Skin of body (tissue), 2 donors: ENCODE results near the gene LCNL1. TPM values are rescaled to one million over a fixed set of nuclear protein-coding genes. Genes with fewer than 3 reads are reported as not detected.
"Not testable (repeated sequence)": the region's sequence is repeated elsewhere in the genome, so short reads cannot be mapped to it uniquely, and the experiment has no call there.

Experiments used
- DNase-seq: peaks from one replicate; lab custom pipeline; 2025; lab: John Stamatoyannopoulos, UW
- total RNA-seq: library from RNA; depleted of rRNA; stranded (reverse); fragments of >200 nt; gene quantifications from one replicate; pipeline ENCODE4 v1.2.3, GENCODE V29; 2014

Gene LCNL1
- total RNA-seq, 1 donor from 2014 or later, result 0.20 TPM

DNA sequence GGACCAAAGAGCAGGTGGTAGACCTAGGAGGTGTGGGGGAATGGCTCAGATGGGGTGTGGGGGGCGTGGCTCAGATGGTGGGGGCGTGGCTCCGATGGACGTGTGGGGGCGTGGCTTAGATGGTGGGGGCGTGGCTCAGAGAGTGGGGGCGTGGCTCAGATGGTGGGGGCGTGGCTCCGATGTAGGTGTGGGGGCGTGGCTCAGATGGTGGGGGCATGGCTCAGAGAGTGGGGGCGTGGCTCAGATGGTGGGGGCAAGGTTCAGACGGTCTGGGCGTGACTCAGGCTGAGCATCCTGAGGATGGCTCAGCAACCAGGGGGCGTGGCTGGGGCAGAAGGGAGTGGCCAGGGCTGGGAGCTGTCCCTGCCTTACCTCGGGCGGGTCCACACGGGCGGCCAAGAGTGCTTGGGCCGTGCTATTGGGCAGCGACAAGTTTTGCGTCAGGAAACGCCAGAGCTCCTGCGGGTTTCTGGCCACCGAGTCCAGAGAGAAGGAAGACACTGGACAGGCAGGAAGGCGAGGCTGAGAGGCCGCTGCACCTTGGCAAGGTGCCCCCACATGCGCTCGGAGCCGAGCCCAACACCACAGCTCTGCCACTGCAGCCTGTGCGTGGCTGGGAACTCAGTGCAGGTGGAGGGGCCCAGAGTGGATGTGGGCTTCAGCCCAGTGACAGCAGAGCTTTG is 39.3 kb downstream of the LCNL1 start:
- DNase-seq, result no peak

DNA sequence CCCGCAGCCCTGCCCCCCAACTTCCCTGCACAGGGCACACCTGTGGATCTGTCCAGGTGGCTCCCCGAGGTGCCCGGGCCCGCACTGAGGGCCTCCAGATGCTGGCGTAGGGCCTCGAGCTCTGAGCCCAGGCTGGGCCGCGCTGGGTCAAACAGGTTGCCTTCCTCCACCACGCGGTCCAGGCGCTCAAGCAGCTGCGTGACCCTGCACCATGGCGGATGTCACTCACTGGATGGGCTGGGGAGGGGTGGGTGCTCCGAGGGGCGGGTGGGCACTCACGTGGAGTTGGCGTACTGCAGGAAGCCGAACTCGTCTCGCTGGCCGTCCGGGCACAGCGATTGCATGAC is 39.8 kb downstream of the LCNL1 start:
- DNase-seq, result no peak

DNA sequence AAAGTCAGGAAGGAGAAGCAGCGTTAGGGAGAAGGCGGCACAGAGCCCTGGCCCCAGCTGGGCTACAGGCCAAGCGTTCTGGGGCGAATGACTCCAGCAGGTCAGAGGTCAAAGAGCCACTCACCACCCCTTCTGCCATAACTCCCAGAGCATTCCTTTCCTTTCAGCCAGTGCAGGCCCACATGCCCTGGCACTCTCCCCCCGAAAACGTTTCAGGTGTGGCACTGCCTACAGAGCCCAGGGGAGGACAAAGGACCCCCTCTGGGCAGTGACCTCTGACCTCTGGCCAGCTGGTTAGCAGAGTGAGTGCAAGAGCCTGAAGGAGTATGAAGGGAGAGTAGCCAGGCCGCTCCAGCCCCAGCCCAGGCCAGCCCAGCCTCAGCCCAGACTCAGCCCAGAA is 40.4 kb downstream of the LCNL1 start:
- no peak for DNase-seq

DNA sequence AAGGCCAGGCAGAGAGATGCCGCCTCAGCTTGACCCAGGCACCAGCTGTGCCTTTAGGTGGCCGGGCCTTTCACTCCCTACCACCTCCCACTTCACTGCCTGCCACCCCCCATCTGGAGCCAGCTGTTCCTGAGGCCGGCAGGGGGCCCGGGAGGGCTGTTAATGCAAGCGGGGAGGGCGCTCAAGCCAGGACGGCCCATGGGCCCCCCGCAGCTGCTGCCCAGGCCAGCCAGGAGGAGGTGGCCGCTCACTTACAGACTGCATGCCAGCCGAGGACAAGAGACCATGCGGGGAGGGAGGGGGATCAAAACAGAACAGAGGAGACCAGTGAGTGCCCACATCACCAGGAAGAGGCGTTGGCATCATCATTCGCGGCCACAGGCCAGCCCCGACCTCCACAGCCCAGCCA is 40.8 kb downstream of the LCNL1 start:
- DNase-seq, result no peak

DNA sequence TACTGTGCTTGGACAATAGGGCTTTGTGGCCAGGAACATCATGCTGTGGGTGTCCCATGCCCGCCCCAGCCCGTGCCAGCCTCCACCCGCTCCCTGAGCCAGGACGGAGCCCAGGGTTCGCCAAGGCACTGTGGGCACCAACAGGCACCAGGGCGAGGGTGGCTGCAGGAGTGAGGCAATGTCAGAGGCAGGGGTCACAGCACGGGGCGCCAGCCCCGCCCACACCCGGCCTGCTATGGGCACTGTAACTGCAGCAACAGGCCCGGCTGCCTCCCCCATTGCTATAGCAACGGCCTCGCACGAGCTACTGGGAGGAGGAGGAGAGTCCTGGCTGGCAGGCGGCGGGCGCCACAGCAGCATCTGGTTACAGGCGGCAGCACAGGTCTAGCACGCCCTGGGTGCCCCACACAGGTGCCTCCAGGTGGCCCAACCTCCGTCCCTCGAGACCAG is 42.7 kb downstream of the LCNL1 start:
- no peak for DNase-seq

DNA sequence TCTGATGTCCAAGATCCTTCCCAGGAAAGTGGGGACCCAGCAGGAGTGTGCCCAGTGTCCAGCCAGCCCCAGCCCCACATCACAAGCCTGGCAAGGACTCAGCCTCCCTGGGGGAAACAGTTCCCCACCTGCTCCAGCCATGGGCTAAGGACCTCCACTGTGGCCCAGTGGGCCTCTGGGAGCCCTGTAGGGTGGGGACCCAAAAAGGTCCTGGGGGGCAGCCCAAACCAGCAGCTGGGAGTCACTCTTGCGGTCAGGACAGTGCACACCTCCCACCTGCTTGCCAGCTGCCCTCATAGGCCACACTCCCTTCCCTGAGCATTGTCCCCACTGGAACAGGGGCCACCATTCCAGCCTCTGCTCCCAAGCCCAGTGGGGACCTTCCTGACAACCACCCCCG is 43.6 kb downstream of the LCNL1 start:
- no peak for DNase-seq

DNA sequence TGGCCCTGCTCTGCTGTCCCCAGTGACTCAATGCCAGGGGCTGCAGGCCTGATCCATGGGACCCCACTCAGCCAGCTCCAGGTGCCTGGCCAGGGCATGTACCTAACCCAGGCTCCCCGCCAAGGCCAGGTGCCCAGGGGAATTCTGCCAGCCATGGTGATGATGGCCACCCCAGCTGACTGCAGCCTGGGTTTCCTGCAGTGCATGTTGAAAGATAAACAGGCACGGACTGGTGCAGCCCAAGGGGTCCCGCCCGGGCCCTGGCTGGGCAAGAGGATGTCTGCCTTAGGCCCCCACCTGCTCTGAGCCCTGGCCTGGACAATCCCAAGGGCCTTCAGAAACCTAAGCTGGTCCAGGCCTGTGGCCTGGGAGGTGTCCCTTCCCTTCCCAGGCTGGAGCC is 44.0 kb downstream of the LCNL1 start:
- no peak for DNase-seq

DNA sequence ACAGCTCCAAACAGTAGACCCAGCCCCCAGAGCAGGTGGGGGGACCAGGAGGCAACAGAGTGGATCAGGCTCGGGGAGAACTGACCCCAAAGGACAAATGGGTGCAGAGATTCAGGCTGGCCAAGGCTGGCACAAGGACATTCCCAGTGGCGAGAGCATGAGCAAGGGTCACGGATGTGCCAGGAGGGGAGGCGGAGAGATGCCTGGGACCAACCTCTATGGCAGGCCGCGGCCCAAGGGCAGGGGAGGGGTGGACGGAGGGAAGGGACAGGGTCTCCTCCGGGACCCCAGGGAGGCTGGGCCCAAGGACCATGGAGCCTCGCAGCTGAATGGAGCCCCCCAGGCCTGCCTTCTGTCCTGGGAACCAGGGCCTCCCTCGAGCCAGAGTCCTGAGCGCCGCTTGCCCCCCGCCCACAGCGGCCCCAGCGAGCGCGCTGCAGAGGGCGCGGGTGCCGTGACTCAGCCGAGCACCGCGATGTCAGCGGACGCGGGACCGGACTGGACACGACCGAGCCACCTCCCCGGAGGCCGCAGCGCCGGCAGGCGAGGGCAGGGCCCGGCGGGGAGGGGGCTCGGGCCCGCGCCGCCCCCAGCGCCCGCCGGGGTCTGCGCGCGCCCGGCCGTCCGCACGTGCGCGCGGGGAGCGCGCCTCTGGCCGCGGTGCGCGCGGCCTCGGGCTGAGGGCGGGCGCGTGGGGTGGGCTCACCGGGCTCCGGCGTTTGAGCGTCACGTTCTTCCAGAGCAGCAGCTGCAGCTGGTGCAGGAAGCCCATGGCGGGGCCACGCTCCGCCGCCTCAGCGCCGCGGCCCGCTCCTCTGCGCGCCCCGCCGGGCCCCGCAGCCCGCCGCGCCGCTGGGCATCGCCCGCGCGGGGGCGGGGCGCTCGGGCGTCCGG is 44.8 kb downstream of the LCNL1 start, which contains the start of gene ABCA2:
ABCA2 (minus strand) TSS at position 869 of the 894 bp plus-strand sequence; CDS start at position 772, 97 bp downstream.
- no peak for DNase-seq

DNA sequence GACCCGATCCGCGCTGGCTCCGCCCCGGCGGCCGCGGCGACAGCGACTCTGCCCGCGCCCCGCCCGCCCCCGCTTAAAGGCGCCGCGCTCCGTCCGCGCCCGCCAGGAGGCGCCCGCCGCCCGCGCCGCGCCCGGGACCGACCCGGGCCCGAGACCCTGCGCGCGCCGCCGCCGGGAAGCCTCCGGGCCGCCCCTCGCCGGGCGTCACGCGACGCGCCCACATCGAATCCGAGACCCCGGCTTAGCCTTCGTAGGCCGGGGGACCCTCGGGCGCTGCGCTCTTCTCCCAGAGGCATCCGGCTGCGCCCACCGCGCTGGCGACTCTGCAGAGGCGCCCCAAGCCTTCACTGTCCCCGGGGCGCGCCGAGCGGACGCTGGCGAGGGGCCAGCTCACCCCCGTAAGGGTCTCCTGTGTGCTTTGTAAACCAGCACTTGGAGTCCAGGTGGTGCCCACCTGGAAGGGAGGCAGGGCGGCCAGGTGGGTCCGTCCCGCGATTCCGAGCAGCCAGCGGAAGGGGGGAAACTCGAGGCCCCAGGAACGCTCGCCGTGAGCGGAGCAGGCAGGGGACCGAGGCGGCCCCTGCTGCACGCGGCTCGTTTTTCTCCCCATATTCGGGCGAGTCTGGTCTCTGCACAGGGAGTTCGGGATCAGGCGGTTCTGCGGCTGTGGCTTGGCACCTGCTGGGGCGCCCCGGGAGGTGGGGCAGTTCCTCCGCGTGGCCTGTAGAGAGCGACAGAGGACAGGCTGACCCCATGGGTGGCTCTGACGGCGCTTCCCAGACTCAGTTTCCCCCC is 45.7 kb downstream of the LCNL1 start:
- no peak for DNase-seq

DNA sequence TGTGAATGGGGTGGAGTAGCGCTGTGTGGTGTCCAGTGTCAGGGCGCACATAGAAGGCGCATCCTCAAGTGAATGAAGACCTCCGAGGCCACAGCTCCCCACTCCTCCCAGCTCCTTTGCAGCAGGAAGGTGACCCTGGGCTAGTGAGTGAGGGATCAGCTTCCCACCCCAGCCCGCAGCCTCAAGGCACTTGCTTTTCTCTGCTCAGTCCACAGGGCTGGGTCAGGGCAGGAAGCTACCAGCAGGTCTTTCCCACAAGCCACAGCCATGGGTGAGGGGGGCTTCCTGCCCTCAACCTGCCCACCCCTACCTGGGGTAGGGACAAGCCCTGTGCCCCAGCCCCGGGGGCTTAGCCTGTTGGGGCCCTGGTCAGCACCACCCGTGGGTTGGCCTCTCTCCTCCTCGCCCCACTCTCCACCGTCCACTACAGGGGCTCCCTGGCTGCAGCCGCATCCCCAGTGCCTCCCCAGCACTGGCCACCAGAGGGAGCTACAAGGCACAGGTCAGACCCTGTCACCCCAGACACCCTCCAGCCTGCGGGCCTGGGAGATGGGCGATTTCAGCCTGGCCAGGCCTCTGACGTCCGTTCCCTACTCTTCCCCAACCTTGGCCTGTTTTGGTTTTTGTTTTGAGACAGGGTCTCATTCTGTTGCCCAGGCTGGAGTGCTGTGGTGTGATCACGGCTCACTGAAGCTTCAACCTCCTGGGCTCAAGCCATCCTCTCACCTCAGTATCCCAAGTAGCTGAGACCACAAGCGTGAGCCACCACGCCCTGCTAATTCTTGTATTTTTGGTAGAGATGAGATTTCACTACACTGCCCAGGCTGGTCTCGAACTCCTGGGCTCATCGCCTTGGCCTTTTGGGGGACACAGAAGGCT is 46.5 kb downstream of the LCNL1 start:
- no peak for DNase-seq

DNA sequence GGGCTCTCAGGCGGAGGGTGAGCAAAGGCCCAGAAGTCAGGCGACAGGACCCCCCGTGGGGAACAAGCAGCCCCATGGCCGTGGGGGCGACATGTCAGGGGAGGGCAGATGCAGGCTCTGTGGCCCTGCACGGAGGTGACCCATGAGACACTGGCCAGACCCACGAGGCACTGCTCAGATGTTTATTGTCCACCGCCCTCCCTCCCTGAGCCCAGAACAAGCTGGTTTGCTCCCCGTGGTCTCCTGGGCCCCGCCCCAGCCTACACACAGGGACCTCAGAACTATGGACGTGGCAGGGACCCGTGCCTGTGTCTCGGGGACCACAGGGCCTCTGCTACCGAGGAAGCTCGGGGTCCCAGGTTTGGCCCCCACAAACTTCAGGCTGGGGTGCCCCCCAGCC is 47.2 kb downstream of the LCNL1 start:
- no peak for DNase-seq

DNA sequence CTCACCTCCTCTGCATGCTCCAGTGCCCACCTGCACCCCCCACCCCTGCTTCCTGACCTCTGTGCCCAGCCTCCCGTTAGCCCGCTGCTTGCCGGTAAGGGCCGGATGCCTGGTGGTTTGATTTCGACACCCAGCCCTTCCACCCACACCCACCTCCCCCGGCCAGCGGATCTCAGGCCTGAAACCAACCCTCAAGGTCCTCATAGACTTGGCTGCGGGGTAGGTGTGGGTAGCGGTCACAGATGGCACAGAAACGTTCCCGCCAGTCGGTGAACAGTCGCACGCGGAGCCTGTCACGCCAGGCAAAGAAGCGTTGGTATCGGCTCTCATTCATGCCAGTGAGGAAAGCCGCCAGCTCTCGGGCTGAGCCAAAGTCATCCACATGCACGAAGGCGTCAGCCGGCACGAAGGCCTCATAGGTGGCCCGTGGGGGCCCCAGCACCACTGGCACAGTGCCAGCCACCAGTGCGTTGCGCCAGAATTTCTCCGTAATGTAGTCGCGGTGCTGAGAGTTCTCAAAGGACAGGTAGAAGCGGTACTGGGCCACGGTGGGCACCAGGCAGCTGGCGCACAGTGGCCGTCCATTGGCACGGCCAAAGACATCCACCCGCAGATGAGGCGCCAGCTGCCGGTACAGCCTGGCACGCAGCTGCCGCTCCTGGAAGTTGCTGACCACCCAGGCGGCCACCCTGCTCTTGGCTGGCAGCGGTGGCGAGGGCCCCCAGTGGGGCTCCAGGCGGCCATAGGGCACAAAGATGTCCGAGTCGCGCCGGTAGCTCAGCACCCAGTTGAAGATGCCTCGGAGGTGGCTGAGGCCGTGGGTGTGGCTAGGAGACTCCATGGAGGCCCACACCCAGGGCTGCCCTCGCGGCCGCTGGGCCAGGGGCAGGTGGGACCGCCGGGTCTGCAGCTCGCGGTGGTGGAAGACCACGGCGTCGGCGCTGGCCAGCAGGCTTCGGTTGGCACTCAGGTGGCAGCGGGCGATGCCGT is 48.0 kb downstream of the LCNL1 start:
- DNase-seq, result no peak

DNA sequence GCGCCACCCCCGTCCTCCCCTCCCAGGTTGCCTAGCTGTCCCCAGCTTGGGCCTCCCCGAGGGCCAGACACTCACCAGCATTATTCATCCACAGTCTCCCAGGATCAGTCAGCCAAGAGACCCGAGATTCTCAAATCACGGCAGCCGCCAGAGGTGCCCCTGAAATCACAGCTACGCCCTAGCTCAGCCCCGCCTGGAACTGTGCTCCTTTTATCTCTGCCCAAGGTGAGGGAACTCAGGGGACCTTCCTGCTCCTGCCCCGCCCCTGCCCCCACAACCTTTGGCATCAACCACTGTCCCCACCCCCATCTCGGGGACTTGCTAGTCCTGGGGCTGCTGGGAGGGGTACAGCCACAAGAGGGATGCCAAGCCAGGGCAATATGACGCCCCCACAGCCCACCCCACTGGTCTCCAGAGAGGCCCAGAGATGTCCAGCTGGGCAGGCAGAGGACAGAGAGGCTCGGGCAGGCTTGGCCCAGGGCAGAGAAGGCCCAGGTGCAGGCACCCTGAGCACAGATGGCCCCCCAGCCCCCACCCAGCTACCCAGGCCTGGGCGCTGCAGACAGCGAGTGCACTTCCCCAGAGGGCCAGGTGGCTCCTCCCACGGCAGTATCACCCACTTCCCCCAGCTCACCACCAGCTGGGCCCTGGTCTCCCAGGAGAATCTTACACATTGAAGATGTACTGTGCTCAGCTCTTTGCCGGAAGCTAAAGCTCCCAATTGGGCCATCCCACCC is 49.3 kb downstream of the LCNL1 start, which contains the start of gene FUT7:
FUT7 (minus strand) TSS at position 185 of the 737 bp plus-strand sequence; CDS start at position 88, 97 bp downstream.
- DNase-seq, result no peak

DNA sequence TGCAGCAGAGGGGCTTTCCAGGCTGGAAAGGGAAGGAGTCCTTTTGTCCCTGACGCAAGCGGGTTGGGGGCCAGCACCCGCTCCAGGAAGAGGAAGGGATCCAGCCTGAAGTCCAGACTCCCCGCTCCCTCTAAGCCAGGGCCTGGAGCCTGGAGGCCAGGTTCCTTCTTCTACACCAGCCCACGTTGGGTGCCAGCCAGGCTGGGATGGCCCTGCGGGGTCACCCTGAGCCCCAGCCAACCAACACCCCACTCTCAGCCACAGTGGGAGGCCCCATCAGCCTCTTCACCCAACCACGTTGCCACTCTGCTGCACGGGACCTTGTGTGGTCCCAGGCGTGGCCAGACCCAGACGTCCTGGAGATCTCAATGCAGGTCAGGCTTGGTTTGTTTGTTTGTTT is 50.1 kb downstream of the LCNL1 start:
- DNase-seq, result no peak

DNA sequence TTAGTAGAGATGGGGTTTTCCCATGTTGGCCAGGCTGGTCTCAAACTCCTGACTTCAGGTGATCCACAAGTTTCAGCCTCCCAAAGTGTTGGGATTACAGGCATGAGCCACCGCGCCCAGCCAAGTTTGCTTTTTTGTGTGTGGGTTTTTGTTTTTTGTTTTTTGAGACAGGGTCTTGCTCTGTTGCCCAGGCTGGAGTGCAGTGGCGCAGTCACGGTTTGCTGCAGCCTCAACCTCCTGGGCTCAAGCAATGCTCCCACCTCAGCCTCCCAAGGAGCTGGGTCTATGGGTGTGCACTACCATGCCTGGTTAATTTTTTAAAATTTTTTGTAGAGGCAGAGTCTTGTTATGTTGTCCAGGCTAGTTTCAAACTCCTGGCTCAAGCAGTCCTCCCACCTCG is 50.7 kb downstream of the LCNL1 start:
- DNase-seq, result not testable (repeated sequence)

DNA sequence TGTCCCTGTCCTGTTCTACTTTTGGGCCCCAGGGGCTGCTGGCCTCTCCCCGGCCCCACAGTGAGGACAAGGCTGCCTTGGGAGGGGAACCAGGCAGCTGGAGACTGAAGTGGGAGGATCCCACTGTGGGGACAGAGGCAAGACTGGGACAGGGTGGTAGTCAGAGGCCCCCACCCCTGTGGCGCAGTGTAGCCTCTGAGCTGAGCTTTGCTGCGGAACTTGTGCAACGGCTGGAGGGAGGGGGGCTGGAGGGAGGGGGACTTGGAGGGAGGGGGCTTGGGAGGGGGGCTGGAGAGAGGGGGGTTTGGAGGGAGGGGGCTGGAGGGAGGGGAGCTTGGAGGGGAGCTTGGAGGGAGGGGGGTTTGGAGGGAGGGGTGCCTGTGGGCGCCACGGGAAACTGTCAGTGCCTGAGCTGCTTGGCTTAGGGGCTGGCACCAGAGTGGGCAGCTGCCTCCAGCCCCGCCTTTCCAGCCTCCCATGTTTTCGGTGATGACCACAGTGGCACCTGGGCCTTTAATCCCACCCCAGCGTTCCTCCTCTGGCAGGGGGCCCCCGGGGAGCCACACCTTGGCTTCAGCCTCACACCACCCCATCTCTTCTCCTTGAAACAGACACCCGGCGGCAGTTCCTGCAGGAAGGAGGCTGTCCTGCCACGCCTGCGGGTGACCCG is 51.4 kb downstream of the LCNL1 start:
- no peak for DNase-seq

DNA sequence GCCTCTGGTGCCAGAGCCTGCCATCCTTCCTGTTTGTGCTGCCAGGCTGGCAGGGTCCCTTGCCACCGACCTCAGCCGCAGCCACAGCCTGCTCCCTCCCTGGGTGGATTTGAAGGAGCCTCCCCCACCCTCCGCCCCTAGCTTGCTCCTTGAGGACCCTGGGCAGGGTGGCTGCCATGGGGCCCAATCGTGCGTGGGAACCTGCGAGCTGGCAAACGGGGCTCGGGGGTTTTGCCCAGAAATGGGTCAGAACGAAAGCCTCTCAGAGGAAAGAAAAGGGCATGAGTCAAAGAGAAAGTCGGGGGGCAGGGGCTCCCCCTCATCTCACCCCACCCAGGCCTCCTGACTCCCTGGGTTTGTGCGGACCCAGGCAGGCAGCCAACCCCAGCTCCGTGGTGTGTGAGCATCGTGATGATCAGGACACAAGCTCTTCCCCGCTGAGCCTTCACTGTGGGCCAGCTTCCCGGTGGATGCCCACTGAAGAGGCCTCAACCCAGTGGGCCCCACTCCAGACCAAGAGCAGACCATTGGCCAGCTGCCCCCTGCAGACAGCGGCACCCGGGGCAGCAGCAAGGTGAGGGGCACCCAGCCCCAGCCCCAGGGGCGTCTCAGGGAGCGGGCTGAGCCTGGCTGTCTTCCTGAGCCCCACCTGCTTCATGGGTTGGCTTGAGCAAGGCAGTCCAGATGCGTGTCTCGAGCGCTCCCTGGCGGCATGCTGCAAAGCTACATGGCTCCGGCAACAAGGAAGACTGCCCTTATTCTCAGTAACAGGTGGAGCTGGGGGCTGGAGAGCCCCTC is 52.1 kb downstream of the LCNL1 start:
- DNase-seq, result peak; percentile 76
